ENCODE results near the gene RNLS.

GRCh38 chr10:88377510-88377909 is 205.6 kb downstream of the RNLS start:
- TF ChIP-seq MAX (IDR thresholded peaks at IDR 0.05) (no peak), SIN3A (IDR thresholded peaks at IDR 0.05; ENCODE audit: low read depth) (no peak), EZH2 (IDR thresholded peaks at IDR 0.05) (no peak), ATF3 (IDR thresholded peaks at IDR 0.05) (no peak), CTCF (IDR thresholded peaks at IDR 0.05 in 2 of 3, conservative IDR thresholded peaks at IDR 0.05 in 1 of 3; ENCODE audit: borderline replicate concordance in 1 of 3, insufficient read depth in 1 of 3, low read depth in 2 of 3, low read length in 2 of 3) (no peak), POLR2AphosphoS5 (IDR thresholded peaks at IDR 0.05; ENCODE audit: low read depth, low read length) (no peak), EZH2phosphoT487 (IDR thresholded peaks at IDR 0.05; ENCODE audit: borderline replicate concordance) (no peak), ZNF274 (IDR thresholded peaks at IDR 0.05; ENCODE audit: low read depth, low read length) (no peak), SP1 (IDR thresholded peaks at IDR 0.05; ENCODE audit: low read depth) (no peak), POLR2A (IDR thresholded peaks at IDR 0.05; ENCODE audit: borderline replicate concordance, extremely low read depth, insufficient read depth, insufficient read length) (no peak)

Data from HCT116 (cell line).